IPS-20b (cell line): Measurements from ENCODE around the gene PLLP.

Experiments used
- H3K27ac ChIP-seq: one replicate; pipeline ENCODE4 v1.5.1; 2013; ENCODE audit warnings: low read length
- H3K27me3 ChIP-seq: 2 replicates; pipeline ENCODE4 v1.6.1; 2013; ENCODE audit warnings: mild to moderate bottlenecking, low read length, inconsistent platforms; ENCODE audit not compliant: insufficient read depth
- H3K36me3 ChIP-seq: 2 replicates; pipeline ENCODE4 v1.6.1; 2013; ENCODE audit warnings: low read depth, mild to moderate bottlenecking, inconsistent platforms, low read length, moderate library complexity; ENCODE audit not compliant: insufficient read depth
- H3K4me1 ChIP-seq: 2 replicates; pipeline ENCODE4 v1.6.1; 2013; ENCODE audit warnings: mild to moderate bottlenecking, control low read depth, inconsistent platforms, low read length, moderate library complexity; ENCODE audit not compliant: insufficient read depth
- H3K4me3 ChIP-seq: 2 replicates; pipeline ENCODE4 v1.5.1; 2013; ENCODE audit warnings: mild to moderate bottlenecking, low read length, inconsistent platforms
- H3K9ac ChIP-seq: 2 replicates; pipeline ENCODE4 v1.6.1; 2013; ENCODE audit warnings: low read depth, mild to moderate bottlenecking, inconsistent platforms, low read length, moderate library complexity
- H3K9me3 ChIP-seq: 2 replicates; pipeline ENCODE4 v1.6.1; 2013; ENCODE audit warnings: mild to moderate bottlenecking, low read depth, low read length, inconsistent platforms; ENCODE audit not compliant: insufficient read depth

The PLLP gene

GRCh38 chr16:57313509-57313908 lies 29.0 kb upstream of the PLLP start:
- Histone ChIP-seq H3K36me3 (no peaks in the 10 kb centered on the region), H3K4me3 (no peak overlapping the region), H3K27me3 (no peaks in the 10 kb centered on the region), H3K27ac (no peak overlapping the region), H3K9ac (no peak overlapping the region), H3K9me3 (no peaks in the 10 kb centered on the region), H3K4me1 (no peaks in the 10 kb centered on the region; the same call in 1 of the 2 replicates)

- H3K4me1 ChIP-seq: no peaks in the 10 kb centered on the region; the same call in 1 of the 2 replicates
- no peaks in the 10 kb centered on the region for H3K9me3 ChIP-seq
- H3K4me3 ChIP-seq: no peak overlapping the region
- H3K36me3 ChIP-seq: no peaks in the 10 kb centered on the region
- no peak overlapping the region for H3K9ac ChIP-seq
- no peaks in the 10 kb centered on the region for H3K27me3 ChIP-seq
- no peak overlapping the region for H3K27ac ChIP-seq
Measured at GRCh38 chr16:57310801-57311200, 26.3 kb upstream of the PLLP start.

- H3K4me3 ChIP-seq: no peak overlapping the region
- no peaks in the 10 kb centered on the region for H3K9me3 ChIP-seq
- H3K9ac ChIP-seq: no peak overlapping the region
- no peaks in the 10 kb centered on the region for H3K36me3 ChIP-seq
- H3K27me3 ChIP-seq: no peaks in the 10 kb centered on the region
- no peak overlapping the region for H3K27ac ChIP-seq
- no peaks in the 10 kb centered on the region for H3K4me1 ChIP-seq
Measured at GRCh38 chr16:57308041-57308440, 23.6 kb upstream of the PLLP start.

GRCh38 chr16:57307365-57307764 lies 22.9 kb upstream of the PLLP start:
- no peaks in the 10 kb centered on the region for H3K36me3 ChIP-seq
- no peaks in the 10 kb centered on the region for H3K4me1 ChIP-seq
- no peaks in the 10 kb centered on the region for H3K27me3 ChIP-seq
- H3K4me3 ChIP-seq: no peak overlapping the region
- no peak overlapping the region for H3K27ac ChIP-seq
- no peak overlapping the region for H3K9ac ChIP-seq
- no peaks in the 10 kb centered on the region for H3K9me3 ChIP-seq

- Histone ChIP-seq H3K27me3 (peaks cover under 1% of the 10 kb centered on the region; the same call in 1 of the 2 replicates), H3K27ac (no peak overlapping the region), H3K4me3 (no peak overlapping the region), H3K36me3 (no peaks in the 10 kb centered on the region), H3K9me3 (no peaks in the 10 kb centered on the region), H3K4me1 (no peaks in the 10 kb centered on the region), H3K9ac (no peak overlapping the region)
Measured at GRCh38 chr16:57306676-57307341, 22.3 kb upstream of the PLLP start.

- no peak overlapping the region for H3K27ac ChIP-seq
- H3K27me3 ChIP-seq: peaks cover 9% of the 10 kb centered on the region; the same call in 1 of the 2 replicates
- H3K36me3 ChIP-seq: no peaks in the 10 kb centered on the region
- no peaks in the 10 kb centered on the region for H3K4me1 ChIP-seq
- H3K4me3 ChIP-seq: no peak overlapping the region
- H3K9ac ChIP-seq: no peak overlapping the region
- no peaks in the 10 kb centered on the region for H3K9me3 ChIP-seq
Measured at GRCh38 chr16:57305159-57305811, 20.8 kb upstream of the PLLP start.

GRCh38 chr16:57304169-57305061 lies 19.9 kb upstream of the PLLP start:
- no peaks in the 10 kb centered on the region for H3K9me3 ChIP-seq
- H3K9ac ChIP-seq: no peak overlapping the region
- no peak overlapping the region for H3K4me3 ChIP-seq
- H3K27me3 ChIP-seq: peaks cover 9% of the 10 kb centered on the region; the same call in 1 of the 2 replicates
- H3K27ac ChIP-seq: no peak overlapping the region
- H3K4me1 ChIP-seq: no peaks in the 10 kb centered on the region
- H3K36me3 ChIP-seq: no peaks in the 10 kb centered on the region

- Histone ChIP-seq H3K4me3 (no peak overlapping the region), H3K4me1 (no peaks in the 10 kb centered on the region), H3K9me3 (no peaks in the 10 kb centered on the region), H3K36me3 (no peaks in the 10 kb centered on the region), H3K9ac (no peak overlapping the region), H3K27me3 (peaks cover 9% of the 10 kb centered on the region; the same call in 1 of the 2 replicates), H3K27ac (no peak overlapping the region)
Measured at GRCh38 chr16:57303910-57304168, 19.4 kb upstream of the PLLP start.

GRCh38 chr16:57303021-57303909 lies 18.8 kb upstream of the PLLP start:
- Histone ChIP-seq H3K9me3 (no peaks in the 10 kb centered on the region), H3K4me3 (no peak overlapping the region), H3K27me3 (peaks cover 9% of the 10 kb centered on the region; the same call in 1 of the 2 replicates), H3K27ac (no peak overlapping the region), H3K4me1 (no peaks in the 10 kb centered on the region), H3K36me3 (no peaks in the 10 kb centered on the region), H3K9ac (no peak overlapping the region)

- Histone ChIP-seq H3K9me3 (no peaks in the 10 kb centered on the region), H3K4me3 (peak overlapping the region; percentile 85), H3K36me3 (no peaks in the 10 kb centered on the region), H3K27me3 (peaks cover 9% of the 10 kb centered on the region; the same call in 1 of the 2 replicates), H3K9ac (peak overlapping the region; percentile 59; the same call in 1 of the 2 replicates), H3K4me1 (no peaks in the 10 kb centered on the region), H3K27ac (no peak overlapping the region)
Measured at GRCh38 chr16:57301126-57301817, 16.8 kb upstream of the PLLP start.
